ENCODE measurements around the gene CXCL17.

CXCL17 gene

DNA sequence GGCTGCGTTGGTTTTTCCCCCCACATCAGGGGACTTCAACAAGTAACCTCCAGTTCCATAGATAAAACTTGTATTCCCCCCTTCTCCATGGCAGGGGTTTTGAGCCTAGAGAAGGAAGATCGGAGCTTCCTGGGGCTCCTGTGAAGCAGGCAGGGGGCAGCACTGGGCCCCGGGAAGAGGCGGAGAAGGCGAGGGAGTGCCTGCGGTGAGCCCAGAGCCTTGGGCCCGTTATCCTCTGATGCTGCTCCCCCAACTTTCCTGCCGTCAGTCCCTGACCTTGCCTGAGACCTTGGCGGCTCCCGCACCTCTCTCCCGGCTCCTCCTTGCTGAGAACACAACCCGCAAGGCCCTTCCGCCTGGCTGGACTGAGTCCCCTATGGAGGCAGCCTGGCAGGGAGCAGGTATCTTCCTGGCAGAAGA lies 18.0 kb downstream of the CXCL17 start:
- DNase-seq (ENCODE audit: low read depth in 2 of 2): no peak

DNA sequence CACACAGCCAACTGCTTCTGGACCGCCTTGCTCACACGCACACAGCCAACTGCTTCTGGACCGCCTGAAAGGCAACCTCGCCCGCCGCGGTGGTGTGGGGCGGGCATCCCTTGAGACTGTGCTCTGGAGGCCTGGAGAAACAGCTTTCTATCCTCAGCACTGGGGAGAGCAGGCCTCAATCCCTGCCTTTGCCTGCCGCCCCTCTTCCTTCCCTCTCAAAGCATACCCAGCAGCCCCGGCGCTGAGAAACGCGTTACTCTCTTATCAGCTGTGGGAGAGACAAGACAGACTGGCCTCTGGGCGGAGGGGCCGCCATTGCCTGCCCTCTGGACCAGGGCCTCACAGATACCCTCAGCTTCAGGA lies 18.4 kb downstream of the CXCL17 start:
- DNase-seq (ENCODE audit: low read depth in 2 of 2): no peak

DNA sequence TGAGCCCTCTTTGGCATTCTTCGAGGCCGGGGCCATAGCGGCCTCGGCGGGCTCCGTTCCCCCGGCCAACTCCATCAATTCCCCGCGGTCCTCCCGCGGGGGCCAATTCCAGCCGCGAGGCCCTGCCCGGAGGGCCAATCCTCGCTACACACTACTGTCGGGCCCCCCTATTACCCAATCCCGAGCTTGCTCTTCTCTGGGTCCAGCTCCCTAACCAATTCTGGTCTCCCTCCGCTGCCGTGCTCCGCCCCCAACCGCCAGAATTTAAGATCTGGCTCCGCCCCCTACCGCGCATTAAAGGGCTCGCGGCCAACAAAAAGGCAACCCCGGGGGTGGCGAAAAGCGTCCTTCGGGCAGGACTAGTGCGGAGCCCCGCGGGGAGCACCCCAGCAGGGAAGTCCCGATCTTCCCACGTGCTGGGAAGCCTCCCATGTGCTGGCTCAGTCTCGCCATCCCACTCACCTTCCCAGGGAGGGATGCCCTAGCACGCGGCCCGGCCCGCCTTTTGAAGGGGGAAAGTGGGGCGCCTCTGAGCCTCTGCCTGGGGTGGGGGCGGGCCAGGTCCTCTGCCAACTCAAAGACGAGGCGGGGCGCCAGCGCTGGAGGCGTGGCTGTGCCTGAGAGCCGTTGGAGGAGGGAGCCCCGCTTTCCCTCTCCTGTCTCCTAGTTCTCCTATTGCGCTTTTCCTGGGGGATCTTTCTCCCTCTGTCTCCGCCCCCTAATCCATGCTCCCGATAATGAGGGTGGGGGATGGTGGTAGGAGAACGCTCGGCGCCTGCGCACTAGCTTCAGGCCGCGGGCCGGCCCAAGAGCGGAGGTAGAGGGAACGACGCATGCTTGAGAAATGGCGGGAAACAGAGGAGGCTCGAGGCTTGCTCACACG lies 19.0 kb downstream of the CXCL17 start:
- peak; percentile 91 for DNase-seq (ENCODE audit: low read depth in 2 of 2)

DNA sequence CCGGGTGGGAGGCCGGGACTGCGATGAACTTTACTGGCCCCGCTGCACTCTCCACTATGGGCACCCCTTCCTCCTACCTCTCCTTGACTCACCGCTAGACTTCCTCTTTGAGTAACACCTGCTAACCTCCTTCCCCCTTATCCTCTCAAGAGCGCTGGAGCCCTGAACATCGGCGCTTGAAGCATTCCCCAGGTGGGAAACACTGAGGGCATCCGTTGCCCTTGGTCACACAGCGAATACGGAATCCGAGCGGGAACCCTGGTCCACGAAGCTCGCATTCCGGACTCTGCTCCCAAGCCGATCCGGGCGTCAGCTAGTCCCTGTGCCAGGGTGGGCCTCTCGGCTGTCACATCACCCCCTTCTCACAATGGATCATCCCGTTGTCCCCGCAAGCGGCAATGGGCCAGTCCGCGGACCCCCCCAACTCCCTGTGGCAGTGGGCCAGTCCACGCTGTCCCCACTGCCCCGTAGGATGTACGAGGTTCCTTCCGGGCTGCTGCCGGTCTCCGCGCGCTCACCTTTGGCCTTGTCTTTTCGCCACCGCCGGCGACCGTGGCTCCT lies 19.8 kb downstream of the CXCL17 start:
- DNase-seq (ENCODE audit: low read depth in 2 of 2): peak; percentile 28 to 31

DNA sequence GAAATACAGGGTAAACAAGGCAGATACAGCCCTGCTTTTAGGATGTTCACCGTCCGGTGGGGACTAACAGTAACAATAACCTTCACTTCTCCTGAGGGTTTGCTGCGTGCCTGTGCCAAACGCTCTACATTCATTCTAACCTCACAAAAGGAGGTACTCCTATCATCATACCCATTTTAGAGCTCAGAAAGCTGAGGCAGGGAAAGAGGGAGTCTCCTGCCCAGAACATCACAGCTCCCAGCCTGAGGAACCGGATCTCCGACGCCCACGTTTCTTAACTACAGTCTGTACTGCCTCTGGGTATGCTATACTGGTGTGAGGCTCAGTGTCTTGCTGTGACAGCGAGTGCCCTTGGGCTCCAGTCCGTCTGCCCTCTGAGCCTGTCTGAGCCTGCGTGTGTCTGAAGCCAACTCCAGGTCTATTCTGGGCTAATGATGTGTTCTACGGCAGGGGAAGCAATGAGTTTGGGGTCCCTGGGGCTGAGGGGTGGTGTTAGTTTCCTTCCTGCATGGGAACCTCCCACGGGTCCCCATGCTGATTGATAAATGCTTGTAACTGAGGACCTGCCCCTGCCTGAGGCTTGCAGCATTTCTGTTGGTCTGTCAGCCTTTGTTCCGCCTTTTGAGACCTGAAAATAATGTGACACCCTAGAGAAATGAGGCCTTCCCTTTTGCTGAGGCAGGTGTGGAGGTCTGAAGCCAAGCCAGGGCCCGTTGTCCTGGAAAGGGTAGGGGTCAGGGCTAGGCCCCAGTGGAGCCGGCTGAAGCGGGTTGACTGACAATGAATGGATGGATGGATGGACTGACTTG lies 20.4 kb downstream of the CXCL17 start:
- no peak for DNase-seq (ENCODE audit: low read depth in 2 of 2)

DNA sequence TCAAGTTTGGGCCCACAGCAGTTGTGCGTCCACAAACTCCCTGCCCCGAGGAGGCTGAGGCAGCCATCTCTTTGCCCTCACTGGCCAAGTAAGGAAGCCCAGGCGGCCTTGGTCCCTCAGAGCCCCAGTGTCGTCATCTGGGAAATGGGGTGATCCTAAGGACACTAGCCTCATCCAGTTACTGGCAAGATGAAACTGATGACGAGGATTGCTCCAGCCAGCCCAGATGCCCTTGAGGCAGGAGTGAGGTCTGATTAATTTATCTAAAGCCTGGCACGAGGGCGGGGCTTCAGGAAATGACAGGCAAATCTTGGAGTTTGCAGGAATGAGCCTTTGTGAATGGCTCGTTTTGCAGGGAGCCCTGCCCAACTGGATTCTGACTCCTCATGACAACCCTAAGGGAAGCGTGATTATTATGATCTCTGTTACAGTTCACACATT lies 21.1 kb downstream of the CXCL17 start:
- DNase-seq (ENCODE audit: low read depth in 2 of 2): no peak

DNA sequence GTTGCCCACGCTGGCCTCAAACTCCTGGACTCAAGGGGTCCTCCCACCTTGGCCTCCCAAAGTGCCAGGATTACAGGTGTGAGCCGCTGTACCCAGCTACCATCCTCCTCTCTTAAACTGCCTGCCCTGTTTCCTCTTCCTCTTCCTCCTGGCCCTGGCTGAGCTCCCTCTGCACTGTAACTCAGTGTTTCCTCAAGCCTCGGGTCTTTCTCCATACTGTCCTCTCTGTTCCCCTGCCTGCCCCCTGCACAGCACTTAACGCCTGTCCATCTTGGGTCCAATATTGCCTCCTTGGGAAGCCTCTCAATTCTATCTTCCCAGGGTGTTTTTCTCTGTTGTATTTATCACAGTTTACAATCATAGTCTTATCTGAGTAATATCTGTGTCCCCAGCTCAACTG lies 21.6 kb downstream of the CXCL17 start:
- no peak for DNase-seq (ENCODE audit: low read depth in 2 of 2)

DNA sequence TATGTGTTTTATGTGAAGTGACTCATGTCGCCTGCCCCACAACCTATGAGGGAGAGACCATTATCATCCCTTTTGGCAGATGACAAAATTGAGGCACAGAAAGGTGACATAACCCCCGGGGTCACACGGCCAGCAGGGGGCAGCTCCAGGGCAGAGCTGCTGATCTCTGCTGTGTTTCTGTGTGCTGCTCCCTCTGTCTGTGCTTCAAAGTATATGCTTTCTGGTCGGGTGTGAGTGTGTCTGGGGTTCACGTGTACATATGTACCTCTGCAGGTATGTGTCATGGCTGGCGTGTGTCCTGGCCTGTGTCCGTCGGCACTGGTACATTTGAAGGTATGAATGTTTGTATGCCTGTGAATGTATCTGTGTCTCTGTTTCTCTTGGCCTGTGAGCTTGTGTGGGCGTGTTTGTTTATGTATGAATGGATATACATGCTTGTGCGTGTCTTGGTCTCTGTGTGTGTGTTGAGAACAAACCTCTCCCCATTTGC lies 22.6 kb downstream of the CXCL17 start:
- DNase-seq (ENCODE audit: low read depth in 2 of 2): peak; percentile 72 to 76

DNA sequence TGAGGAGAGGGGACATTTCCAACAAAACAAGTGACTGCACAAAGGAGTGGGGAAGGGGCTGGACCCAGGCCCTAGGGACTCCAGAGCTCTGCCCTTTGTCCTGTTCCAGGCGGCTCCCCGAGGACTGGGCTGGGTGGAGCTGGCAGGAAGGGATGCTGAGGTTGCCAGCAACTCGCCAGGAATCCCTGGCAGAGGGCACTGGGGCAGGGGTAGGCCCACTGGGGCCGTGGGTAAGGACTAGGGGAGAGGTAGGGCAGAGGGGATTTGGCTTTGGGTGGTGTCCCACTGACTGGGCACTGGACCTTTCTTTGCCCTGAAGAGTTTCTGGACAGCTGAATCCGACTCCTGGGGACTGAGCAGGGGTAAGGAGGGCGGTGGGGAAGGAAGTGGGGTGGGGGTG lies 23.4 kb downstream of the CXCL17 start:
- DNase-seq (ENCODE audit: low read depth in 2 of 2): no peak

DNA sequence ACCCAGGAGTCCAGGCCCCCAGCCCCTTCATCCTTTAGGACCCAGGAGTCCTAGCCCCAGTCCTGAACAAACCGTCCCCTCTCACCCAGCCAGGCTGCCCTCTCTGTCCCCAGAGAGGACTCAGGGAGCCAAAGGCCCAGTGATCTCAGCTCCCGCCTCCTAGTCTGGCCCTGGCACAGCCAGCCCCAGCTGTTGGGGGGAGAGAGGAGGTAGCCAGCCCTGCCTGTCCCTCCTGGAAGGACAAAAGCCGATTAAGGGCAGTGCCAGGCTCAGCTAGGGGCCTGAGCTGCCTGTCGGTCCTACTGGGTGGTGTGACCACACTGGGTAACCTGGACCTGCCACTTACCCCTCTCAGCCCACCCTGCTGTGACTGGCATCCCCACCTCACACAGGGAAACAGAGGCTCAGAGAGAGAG lies 30.1 kb downstream of the CXCL17 start:
- DNase-seq (ENCODE audit: low read depth in 2 of 2): no peak

DNA sequence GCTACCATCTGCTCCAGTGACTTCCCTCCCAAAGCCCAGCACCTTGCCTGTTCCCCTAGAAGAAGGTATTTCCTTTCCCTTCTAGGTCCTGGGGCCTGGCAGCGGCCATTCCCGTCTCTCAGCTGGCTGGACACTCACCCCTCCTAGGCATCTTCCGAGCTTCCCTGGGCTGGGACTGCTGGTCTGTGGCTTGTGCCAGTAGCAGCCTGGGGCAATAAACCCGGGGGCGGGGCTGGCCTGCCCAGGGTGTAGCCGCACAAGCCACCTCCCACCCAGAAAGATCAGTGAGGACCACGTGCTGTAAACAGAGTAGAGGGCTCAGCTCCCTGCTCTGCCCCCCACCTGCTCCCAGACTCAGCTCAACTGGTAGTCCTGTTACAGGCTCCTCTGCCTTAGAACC lies 30.5 kb downstream of the CXCL17 start:
- DNase-seq (ENCODE audit: low read depth in 2 of 2): no peak

DNA sequence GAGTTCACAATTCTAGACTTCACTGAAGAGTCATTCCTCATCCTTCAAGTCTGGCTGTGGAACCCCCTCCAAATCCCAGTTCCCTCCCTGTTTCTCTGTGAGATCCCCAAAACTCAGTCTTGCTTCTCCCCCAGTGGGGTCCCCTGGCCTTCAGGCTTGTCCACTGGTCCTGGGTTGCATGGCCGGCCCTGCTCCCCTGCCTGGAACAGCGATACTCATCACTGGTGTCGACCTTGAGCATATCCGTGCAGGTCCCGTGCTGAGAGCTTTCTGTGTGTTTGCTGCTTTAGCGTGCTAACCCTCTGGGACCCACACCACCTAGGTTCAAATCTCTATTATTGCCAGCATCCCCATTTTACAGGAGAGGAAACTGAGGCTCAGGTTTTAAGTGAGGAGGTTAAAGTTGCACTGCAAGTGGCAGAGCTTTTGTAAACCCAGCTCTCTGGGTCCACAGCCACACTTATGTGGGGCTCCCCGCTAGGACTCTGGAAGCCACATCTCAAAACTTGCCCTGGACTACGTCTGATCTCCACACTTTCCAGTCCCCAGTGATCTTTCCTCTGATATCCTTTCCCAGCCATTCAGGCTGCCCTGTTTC lies 31.1 kb downstream of the CXCL17 start:
- DNase-seq (ENCODE audit: low read depth in 2 of 2): no peak

DNA sequence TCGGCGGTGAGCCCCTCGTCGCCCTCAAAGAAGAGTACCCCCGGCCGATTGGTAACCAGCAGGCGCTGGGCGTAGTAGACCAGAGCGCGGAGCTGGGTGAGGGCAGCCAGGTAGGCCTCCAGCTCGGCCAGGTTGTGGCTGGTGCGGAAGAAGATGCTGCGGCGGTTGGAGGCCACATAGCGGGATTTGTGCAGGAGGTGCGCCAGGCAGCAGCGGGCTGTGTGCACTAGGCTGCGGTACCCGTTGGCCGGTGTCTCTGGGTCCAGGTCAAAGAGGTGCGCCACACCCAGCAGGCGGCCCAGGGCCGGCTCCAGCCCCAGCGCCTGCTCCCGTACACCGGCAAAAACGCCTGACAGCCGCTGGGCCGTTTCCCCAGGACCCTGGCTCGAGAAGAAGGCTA lies 32.4 kb downstream of the CXCL17 start:
- DNase-seq (ENCODE audit: low read depth in 2 of 2): no peak

DNA sequence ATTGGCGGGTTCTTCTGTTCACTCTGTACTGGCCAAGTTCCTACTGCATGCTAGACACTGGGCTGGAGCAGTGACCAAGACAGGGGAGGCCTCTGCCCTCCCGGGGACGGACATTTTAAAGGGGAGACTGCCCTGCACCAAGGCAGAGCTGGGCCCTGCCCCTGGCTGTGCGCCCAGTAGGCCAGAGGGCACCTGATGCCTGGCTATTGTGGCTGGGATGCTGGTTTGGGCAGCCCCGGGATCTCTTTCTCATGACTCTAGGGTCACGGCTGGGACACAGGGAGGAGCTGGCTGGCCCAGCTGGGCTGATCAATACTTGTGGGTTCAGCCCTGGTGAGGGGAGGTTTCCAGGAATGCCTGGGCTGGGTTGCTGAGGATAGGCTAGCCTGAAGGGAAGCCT lies 33.3 kb downstream of the CXCL17 start:
- DNase-seq (ENCODE audit: low read depth in 2 of 2): no peak

DNA sequence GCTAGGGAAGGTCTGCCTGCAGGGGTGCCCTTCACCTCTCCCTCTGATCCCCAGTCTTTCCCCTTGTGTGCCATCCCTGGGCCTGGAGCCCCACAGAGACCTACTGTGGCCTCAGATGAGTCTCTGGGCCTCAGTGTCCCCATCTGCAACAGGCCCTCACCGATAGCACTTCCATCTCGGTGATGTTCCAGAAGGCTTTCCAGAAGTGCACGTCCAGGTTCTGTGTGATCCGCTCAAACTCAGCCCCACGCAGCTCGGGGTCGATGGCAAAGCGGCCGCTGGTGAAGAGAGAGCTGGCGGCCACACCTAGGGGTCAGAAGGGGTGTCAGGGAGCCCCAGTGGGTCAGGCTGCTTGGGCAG lies 35.0 kb downstream of the CXCL17 start:
- no peak for DNase-seq (ENCODE audit: low read depth in 2 of 2)

DNA sequence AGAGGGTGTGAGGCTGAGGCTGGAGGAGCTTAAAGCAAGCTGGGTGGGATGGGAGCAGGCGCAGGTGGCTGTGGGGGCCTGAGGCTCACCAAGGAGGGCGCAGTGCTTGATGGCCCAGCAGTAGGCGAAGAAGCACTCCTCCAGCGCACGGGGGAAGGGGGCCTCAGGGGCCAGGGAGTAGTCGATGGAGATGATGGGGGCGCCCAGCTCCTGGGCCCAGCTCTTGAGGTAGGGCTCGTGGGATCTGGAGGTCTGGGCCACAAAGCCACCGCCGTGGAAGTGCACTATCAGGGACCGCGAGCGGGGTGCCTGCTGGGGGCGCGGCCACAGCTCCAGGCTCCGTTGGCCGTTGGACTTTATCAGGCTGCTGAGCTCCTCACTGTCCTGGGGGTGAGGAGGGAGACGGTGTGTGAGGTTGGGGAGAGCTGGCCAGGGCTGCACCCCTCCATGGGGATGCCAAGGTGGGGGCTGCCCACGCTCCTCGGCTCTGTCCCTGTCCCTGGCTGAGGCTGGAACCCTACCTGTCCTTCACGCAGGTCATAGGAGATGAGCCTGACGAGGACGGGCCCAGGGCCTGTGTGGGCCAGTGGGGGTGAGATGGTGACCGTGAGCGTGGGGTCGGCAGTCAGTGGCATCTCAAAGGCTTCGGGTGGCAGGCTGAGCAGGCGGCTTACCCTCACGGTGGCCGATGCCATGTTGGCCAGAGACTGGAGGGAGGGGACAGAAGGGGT lies 35.5 kb downstream of the CXCL17 start:
- no peak for DNase-seq (ENCODE audit: low read depth in 2 of 2)

DNA sequence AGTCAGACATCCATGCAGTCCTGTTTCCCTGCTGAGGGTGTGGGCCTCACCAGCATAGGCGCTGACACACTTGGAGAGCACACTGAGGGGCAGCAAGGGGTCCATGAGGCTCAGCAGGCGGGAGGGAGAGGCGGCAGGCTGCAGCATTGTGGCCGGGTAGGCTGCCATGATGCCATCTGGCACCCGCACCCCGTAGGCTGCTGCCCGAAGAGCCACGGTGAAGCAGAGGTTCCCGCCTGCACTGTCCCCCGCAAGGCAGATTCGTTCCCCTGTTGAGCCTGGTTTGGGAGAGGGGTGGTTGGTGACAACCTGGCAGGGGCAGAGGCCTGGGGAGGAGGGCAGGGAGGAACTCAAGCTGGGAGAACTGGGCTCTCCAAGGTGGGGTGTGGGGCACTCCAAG lies 36.6 kb downstream of the CXCL17 start:
- DNase-seq (ENCODE audit: low read depth in 2 of 2): no peak

DNA sequence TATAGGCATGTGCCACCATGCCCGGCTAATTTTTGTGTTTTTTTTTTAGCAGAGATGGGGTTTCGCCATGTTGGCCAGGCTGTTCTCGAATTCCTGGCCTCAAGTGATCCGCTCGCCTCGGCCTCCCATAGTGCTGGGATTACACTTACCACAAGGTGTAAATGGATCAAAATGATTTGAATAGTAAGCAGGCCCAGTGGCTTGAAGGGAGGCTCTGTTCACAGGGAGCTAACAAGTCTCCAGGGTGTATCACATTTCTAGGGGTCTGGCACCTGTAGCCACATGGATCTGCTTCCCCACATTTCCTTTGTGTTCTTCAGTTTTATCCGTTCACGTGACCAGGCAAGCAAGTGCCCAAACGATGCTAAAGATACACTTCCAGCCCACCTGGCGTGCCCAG lies 39.2 kb downstream of the CXCL17 start:
- no peak for DNase-seq (ENCODE audit: low read depth in 2 of 2)

DNA sequence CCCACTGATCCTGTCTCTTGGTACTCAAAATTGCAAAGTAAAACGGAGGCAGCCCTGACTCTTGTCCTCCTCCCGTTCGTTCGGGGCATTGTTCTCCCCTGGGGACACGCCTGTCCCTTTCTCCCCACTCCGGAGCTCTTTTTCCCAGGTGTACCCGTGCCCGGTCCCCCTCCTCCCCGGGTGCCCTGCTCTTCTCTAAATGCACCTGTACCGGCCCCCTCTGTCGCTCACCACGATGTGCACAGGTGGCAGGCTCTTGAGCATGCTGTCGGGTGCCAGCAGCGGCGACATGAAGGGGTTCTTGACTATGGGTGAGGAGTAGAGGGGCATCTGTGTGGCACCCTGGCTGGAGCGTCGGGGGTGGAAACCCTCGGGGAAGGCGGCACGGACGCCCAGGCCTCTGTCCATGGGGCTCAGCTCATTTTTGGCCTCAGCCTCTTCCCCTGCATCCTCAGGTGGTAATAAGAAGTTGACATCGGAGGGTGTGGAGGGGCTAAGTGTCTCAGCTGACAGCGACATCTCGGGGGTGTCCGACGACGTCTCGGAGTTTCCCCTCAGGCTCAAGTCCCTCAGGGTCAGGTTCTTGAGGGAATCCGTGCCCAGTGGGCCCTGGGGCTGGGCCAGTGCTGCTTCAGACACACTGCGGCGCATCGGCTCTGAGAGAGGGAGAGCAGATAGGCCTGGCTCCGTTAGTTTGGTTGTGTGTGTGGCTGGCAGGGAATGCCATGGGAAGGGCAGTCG lies 40.2 kb downstream of the CXCL17 start:
- DNase-seq (ENCODE audit: low read depth in 2 of 2): no peak

DNA sequence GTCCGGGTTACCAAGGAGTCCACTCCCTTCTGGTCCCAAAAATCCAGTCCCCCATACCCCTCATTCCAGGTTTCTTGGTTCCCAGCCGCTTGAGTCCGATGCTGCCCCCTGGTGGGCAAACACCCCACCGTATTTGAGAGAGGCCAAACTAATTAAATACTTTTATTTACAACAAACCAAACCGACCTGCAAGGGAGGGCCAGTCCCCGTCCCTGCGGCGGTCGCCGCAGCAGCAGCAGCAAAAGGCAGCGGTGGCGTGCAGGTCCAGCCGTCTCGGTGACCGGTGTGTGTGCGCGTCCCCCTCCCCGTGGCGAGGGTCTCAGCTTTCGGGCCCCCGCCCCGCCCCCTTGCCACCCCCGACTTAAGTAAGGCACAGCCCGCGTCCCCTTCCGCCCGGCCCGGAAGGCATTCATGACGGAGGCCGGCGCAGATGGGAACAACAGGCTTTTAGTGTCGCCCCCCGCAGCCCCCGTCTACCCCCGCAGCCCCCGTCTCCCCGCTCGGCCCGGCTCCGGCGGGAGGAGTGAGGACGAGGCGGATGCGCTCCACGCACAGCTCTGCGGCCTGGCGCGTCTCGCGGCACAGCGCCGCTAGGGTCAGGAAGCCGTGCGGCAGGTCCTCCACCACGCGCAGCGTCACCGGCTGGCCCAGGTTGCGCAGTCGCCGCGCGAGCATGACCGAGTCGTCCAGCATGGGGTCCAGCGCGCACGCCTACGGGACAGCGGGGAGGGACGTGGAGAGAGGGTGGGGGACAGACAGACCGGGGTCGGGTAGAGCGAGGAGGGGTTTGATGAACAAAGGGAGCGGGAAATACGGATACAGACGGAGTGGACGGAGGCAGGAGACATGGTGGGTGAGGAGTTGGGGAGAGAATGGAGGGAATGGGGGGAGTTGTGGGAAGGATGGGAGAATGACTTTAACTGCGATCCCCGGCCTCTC lies 41.1 kb downstream of the CXCL17 start:
- peak; percentile 66 to 73 for DNase-seq (ENCODE audit: low read depth in 2 of 2)
